Islet of Langerhans (tissue), 1 donor: ENCODE measurements around the gene SRGAP2C.
"Not testable (repeated sequence)": the region's sequence is repeated elsewhere in the genome, so short reads cannot be mapped to it uniquely, and the experiment has no call there.

Experiments
- FAIRE-seq: peaks from one replicate; lab custom pipeline; 2011; peaks lifted over from hg19 to GRCh38; lab: Jason Lieb, UNC

The SRGAP2C gene

DNA sequence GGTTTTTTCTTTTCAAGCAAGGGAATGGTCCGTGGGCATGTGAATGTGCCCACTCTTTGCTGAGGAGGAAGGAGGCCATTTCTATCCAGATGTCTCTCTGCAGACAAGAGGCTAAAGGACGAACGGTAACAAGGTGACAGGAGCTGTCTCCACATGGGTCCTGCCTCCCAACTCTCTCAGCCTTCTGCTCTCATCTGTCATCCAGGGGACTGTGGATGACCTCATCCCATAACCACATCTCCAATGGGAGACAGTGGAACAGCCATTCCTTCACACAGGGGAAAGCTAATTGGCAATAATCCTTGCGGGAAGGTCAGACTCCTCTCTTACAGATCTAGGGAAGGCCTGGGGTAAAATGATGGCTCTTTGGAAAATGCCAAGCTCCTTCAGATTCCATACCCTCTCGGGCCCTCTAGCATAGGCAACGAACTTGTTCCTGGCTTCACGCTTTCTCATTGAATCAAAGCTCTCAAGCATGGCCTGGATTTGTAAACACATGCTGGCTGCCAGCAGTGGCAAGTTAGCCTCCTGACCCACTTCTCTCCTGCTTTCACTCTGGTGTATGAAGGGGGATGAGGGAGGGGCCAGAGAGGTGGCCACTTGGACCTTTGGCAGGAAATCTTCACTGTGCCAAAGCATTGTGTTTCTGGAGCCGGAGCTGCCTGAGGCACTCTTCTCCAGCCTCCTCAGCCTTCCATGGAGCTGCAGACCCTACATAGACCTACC, 201.0 kb downstream of the SRGAP2C start:
- not testable (repeated sequence) for FAIRE-seq

DNA sequence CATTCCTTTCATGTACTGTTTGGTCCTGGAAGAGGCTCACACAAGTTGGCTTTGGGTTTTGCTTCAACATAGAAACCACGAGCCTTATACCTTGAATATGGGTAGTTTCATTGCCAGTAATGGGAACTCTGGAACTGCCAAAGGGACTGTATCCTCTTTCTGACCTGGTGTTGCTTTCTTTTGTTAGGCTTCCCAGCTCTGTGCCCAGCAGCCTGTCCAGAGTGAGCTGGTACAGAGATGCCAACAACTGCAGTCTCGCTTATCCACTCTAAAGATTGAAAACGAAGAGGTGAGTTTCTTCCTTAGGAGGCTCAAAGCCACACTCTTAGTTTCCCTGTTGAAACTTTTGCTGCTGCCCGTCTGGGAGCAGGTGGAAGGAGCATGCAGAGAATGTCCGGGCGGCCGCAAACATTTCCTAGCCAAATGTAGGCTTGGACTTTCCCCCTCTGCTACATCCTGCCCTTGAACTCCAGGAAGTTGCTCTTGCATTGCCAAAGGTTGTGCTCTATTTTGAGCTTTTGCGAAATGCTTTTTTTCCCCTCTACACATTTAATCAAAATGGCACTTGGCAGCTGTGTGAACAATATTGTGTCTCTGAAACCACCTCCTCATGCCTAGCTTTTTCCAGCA, 201.7 kb downstream of the SRGAP2C start:
- not testable (repeated sequence) for FAIRE-seq

DNA sequence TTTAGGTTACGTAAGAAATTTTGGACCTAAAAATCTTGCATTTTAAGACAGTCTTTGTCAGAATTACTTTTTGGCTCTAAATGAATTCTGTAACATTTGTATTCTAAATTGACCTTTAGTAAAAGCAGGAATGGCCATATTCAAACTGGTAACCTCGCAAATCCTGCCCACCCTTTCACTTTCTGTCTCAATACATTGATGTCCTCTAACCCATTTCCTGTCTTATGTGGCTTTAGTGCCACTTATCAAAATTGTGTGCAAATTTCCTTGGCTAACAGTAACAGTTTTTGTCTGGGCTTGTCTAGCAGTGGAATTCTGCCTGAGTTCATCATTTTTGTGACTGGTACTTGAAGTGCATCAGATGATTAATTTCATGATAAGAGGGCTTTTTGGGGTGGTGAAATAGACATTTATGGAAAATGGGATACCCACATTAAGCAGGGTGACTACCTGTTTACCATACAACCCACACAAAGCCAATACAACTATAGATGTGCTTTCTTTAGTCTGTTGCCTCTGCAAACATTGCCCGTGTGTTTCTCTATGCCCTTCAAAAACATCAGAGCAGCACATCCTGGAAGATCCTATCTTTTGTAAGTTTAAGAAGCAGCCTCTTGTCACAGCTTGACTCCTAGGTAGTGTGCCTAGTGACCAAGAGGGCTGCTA, 205.3 kb downstream of the SRGAP2C start:
- FAIRE-seq: not testable (repeated sequence)

DNA sequence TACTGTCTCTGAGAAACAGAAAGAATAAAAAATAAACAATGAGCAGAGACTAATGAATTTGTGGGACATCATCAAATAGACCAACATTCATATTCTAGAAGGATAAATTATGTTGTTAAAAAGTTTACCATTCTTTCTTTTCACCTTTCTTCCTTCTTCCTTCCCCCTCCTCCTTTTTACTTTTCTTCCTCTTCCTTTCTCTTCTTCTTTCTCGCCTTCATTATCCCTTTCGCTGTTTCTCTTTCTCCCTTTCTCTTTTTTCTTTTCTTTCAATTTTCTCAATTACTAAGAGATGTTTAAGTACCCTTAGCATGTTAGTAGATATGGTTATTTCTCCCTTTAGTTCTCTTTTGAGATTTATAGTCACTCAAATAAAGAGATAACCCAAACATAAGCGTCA, 207.4 kb downstream of the SRGAP2C start:
- FAIRE-seq: not testable (repeated sequence)

DNA sequence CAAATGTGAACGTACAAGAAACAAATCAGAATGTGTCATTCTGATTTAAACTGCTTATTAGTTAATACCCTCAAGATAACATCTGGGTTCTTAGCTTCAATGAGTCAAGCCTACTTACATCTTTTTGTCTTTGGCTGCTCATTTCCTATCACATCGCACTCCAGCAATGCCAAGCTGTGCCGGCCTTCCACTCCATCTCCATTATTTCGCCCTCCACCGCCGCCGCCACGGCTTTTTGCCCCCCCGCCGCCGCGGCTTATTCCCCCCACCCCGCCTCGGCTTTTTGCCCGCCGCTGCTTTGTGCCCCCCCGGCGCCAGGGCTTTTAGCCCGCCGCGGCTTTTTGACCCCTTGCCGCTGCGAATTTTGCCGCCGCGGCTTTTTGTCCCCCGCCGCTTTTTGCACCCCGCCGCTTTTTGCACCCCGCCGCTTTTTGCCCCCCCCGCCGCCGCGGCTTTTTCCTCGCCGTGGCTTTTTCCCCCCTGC, 211.0 kb downstream of the SRGAP2C start:
- FAIRE-seq: not testable (repeated sequence)

DNA sequence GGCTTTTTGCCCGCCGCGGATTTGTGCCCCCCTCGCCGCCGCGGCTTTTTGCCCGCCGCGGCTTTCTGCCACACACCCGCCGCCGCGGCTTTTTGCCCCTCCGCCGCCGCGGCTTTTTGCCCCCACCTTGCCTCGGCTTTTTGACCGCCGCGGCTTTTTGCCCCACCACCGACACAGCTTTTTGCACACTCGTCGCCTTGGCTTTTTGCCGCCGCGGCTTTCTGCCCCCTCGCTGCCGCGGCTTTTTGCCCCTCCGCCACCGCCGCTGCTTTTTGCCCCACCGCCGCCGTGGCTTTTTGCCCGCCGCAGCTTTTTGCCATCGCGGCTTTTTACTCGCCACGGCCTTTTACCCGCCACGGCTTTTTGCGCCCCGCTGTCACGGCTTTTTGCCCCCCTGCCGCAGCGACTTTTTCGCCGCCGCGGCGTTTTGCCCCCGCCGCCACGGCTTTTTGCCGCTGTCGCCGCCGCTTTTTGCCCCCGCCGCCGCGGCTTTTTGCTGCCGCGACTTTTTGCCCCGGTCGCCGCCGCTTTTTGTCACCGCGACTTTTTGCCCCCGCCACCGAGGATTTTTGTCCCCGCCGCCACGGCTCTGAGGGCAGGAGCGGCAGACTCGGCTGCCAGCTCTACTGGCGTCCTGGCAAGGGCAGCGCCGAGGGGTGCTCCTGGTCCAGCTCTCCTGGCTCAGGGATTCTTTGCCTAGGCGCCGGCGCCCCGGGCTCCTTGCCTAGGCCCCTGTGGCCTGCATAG, 211.7 kb downstream of the SRGAP2C start:
- not testable (repeated sequence) for FAIRE-seq

DNA sequence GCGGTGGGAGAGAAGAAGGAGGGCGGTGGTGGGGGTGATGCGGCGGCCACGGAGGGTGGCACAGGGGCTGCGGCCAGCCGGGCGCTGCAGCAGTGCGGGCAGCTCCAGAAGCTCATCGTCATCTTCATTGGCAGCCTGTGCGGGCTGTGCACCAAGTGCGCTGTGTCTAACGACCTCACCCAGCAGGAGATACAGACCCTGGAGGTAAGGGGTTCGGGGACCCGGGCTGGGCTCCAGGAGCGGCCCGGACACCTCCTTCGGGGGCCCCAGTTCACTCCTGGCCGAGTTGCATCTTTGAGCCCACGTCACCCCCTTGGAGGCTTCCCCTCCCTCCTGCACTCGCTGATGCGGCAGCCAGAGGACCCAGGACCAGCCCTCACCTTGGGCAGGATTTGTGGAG, 212.3 kb downstream of the SRGAP2C start:
- not testable (repeated sequence) for FAIRE-seq

DNA sequence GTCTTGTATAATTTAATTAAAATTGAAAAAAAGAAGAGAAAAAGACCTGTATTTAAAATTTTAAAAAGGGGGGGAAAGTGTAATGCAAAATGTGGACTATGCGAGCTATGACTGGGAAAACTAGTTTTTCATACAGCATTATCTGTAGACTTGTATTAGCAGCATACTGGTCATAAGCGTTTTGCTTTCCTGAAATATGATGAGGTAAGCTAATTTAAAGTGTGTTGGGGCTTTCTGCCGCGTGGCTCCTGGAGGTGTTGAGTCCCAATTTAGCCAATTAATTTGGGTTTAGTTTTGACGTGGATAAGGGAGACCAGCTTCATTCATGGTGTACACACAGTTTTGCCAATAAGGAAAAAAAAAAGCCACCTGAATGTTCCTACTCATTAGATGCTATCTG, 214.4 kb downstream of the SRGAP2C start:
- FAIRE-seq: not testable (repeated sequence)

DNA sequence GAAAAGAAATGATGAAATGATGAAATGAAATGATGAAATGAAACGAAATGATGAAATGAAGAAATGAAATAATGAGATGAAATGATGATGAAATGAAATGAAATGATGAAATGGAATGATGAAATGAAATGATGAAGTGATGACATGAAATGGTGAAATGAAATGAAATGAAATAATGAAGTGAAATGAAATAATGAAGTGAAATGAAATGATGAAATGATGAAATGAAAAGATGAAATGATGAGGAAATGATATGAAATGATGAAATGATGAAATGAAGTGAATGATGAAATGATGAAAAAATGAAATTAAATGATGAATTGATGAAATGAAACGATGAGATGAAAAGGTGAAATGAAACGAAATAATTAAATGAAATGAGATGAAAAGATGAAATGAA, 215.3 kb downstream of the SRGAP2C start:
- not testable (repeated sequence) for FAIRE-seq

DNA sequence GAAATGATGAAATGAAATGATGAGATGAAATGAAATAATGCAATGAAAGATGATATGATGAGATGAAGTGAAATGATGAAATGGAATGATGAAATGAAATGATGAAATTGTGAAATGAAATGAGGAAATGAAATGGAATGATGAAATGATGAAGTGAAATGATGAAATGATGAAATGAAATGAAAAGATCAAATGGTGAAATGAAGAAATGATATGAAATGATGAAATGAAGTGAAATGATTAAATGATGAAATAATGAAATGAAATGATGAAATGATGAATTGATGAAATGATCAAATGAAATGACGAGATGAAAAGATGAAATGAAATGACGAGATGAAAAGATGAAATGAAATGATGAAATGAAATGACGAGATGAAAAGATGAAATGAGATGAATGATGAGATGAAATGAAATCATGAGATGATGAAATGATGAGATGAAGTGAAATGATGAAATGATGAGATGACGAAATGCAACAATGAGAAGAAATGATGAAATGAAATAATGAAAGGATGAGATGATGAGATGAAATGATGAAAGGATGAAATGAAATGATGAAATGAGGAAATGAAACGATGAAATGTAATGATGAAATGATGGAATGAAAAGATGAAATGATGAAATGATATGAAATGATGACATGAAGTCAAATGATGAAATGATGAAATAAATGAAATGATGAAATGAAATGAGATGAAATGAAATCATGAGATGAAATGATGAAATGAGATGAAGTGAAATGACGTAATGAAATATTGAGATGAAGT, 216.0 kb downstream of the SRGAP2C start:
- FAIRE-seq: not testable (repeated sequence)

DNA sequence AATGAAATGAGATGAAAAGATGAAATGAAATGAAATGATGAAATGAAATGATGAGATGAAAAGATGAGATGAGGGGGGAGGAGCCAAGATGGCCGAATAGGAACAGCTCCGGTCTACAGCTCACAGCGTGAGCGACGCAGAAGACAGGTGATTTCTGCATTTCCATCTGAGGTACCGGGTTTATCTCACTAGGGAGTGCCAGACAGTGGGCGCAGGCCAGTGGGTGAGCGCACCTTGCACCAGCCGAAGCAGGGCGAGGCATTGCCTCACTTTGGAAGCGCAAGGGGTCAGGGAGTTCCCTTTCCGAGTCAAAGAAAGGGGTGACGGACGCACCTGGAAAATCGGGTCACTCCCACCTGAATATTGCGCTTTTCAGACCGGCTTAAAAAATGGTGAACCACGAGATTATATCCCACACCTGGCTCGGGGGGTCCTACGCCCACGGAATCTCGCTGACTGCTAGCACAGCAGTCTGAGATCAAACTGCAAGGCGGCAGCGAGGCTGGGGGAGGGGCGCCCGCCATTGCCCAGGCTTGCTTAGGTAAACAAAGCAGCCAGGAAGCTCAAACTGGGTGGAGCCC, 216.7 kb downstream of the SRGAP2C start:
- not testable (repeated sequence) for FAIRE-seq

DNA sequence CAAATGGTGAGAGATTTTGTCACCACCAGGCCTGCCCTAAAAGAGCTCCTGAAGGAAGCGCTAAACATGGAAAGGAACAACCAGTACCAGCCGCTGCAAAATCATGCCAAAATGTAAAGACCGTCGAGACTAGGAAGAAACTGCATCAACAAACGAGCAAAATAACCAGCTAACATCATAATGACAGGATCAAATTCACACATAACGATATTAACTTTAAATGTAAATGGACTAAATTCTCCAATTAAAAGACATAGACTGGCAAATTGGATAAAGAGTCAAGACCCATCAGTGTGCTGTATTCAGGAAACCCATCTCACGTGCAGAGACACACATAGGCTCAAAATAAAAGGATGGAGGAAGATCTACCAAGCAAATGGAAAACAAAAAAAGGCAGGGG, 218.5 kb downstream of the SRGAP2C start:
- not testable (repeated sequence) for FAIRE-seq

DNA sequence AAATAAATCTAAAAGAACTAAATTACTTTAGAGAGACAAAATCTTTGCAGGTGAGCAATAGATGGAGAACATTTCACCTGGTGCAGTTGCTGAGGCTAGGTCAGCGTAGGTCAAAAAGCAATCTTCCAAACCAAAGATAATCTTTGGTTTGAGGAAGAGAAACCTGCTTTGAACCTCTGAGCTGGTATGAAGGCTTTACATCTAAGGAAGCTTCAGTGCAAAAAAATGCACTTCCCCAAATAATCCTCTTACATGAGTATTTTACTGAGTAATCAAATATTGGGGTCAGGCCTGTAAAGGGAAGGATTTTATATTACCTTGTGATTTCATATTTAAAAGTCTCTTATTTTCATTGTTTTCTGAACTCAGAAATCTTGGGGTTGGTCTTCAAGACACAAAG, 223.6 kb downstream of the SRGAP2C start:
- FAIRE-seq: no peak

DNA sequence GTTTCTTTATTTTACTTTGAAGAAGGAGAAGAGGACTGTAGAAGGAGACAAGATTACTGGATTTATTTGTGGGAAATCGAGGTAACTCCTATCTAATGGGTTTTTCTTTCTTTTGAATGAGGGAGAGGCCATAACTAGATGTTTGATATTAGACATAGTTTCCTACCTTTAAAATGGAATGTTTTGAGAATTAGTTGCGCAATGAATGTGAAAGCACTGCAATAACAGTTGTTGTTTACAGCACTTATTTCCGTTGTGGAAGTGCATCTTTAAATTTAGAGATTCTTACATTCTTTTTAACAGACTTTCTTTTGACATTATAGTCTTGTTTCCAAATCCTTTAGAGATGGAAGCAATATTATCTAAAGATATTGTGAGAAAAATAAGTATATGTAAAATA, 229.0 kb downstream of the SRGAP2C start:
- no peak for FAIRE-seq

DNA sequence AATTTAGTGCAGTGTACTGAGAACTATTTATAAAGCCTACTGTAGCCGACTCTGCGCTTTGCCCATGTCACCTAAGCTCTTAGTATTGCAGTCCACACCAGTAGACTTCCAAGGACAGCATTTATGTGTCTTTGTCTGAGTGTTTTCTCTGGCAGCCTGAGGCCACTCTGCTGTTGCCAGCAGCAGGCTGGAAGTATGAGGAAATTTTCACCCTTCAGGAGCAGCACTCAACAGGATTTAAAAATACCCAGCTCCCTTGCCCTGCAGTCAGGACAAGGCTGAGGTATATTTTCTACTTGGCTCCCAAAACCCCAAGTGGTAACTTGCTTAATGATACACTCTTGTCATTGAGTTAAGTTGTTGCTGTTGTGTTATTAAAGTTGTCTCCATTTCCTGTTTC, 230.1 kb downstream of the SRGAP2C start:
- peak; percentile 87 for FAIRE-seq

DNA sequence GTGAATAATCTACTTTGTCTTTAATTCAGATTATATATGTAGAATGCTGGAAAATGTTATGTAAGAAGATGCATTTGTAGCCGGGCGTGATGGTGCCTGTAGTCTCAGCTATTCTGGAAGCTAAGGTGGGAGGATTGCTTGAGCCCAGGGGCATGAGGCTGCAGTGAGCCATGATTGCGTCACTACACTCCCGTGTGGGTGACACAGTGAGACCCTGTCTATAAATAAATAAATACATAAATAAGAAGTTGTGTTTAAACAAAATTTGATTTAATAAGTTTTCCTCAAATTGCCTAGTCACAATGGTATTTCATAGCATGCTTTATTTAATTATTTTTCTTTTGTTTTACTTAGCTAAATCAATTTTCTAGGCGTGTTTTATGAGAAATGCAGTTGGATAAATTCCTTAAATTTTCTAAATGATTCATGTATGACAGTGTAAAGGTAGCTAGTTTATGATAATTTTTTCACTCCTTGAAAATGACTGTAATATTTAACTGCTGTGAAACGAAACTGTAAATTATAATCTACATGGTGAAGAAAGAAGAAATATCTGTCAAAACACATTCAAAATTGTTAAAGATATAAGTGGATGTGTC, 232.6 kb downstream of the SRGAP2C start:
- peak; percentile 82 for FAIRE-seq

DNA sequence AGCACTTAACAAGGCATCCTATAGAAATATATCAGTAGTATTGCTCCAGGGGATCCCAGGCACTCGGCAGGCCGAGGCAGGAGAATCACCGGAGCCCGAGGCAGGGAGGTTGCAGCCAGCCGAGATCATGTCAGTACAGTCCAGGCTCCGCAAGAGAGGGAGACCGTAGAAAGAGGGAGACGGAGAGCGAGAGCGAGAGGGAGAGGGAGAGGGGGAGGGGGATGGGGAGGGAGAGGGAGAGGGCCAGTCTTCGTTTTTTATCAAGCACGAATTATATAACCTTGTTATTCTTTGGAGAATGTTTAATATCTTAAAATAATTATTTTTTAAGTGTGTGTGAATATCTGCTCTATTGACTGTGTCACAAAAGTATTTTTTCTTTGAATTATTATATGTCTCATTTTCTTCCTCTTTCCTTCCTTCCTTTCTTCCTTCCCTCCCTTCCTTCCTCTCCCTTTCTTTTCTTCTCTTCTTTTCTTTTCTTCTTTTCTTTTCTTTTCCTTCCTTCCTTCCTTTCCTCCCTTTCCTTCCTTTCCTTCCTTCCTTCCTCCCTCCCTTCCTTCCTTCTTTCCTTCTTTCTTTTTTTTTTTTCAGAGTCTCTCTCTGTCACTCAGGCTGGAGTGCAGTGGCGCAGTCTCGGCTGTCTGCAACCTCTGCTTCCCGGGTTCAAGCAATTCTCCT, 233.7 kb downstream of the SRGAP2C start:
- FAIRE-seq: no peak

DNA sequence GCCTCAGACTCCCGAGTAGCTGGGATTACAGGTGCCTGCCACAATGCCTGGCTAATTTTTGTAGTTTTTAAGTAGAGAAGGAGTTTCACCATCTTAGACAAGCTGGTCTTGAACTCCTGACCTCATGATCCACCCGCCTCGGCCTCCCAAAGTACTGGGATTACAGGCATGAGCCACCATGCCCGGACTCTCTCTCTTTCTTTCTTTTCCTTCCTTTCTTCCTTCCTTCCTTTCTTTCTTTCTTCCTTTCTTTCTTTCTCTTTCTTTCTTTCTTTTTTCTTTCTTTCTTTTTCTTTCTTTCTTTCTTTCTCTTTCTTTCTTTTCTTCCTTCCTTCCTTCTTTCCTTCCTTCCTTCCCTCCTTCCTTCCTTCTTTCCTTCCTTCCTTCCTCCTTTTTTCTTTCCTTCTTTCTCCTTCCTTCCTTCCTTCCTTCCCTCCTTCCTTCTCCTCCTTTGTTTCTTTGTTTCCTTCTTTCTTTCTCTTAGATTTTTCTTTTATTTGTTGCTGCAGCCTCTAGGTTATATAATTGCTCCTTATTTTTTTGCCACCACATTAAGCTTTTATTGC, 234.4 kb downstream of the SRGAP2C start:
- not testable (repeated sequence) for FAIRE-seq

DNA sequence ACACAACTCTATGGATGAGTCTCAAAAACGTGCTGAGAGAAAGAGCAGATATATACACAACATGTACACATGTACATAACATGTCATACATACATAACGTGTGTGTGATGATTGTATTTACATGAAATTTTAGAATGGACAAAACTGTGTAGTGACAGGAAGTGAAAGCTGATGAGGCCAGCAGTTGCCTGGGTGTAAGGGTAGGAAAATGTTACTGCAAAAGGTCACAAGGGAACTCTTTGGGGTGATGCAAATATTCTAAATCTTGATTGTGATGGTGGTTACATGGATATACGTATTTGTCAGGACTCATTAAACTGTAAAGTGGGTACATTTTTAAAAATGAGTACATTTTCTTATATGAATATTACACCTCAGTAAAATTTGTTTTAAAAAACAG, 236.7 kb downstream of the SRGAP2C start:
- FAIRE-seq: peak; percentile 79

DNA sequence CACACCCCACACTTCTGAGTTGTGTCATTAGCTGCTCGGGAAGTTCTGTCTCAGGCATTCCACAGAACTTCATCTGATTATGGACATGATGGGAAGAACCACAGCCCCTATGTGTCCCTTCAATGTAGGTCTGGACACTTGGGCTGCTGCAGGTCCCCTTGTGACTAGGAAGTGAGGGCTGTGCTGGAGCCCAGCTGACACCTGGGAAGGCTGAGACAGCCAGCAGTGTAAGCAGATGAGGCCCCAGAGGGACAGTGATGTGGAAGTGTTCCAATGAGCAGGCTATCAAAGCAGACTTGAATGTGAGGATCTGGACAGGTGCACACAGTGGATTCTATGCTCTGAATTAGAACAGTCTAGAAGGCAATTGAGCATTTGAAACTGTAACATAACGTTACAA, 239.2 kb downstream of the SRGAP2C start:
- not testable (repeated sequence) for FAIRE-seq
